Breast epithelium (tissue), 4 donors: ENCODE results near the gene TADA2B. TPM values are rescaled to one million over a fixed set of nuclear protein-coding genes. Genes with fewer than 3 reads are reported as not detected.

ENCODE experiments used
- DNase-seq, 2 donors: peaks; one replicate each; pipeline ENCODE4 v3.0.0-alpha.2; 2019; ENCODE audit warnings: low spot score in 2 of 2
- H3K27ac ChIP-seq, 2 donors: fragments of 200-600 bp; sonication (generic) in 1 of 2; one replicate each; pipeline ENCODE4 v1.5.1; 2016 to 2019; ENCODE audit warnings: mild to moderate bottlenecking in 1 of 2
- H3K27me3 ChIP-seq, 2 donors: fragments of 200-600 bp; sonication (generic) in 1 of 2; one replicate each; pipeline versions ENCODE4 v1.5.1 to v1.6.0; 2017 to 2019; ENCODE audit warnings: control low read depth in 1 of 2, mild to moderate bottlenecking in 1 of 2
- H3K36me3 ChIP-seq: fragments of 200-600 bp; one replicate; pipeline ENCODE4 v1.5.1; 2019
- H3K4me1 ChIP-seq, 2 donors: fragments of 200-600 bp; sonication (generic); one replicate each; pipeline ENCODE4 v1.5.1; 2016 to 2019; ENCODE audit warnings: control low read depth in 1 of 2
- H3K4me3 ChIP-seq, 3 donors: fragments of 200-600 bp; sonication (generic); 1 replicate in 2 of 3; 2 replicates in 1 of 3; pipeline ENCODE4 v1.5.1; 2016 to 2019; ENCODE audit warnings: mild to moderate bottlenecking in 3 of 3, moderate library complexity in 2 of 3
- H3K9me3 ChIP-seq, 2 donors: fragments of 200-600 bp; sonication (generic) in 1 of 2; one replicate each; pipeline ENCODE4 v1.5.1; 2016 to 2019; ENCODE audit warnings: control low read depth in 1 of 2
- CTCF ChIP-seq, 3 donors: fragments of 450-650 bp; IDR thresholded peaks; one replicate each; pipeline ENCODE4 v1.5.1; 2016 to 2017; ENCODE audit warnings: antibody characterized with exemption in 3 of 3, mild to moderate bottlenecking in 3 of 3, moderate library complexity in 3 of 3
- POLR2A ChIP-seq: fragments of 450-650 bp; IDR thresholded peaks from one replicate; pipeline ENCODE4 v1.6.1; 2016; ENCODE audit warnings: antibody characterized with exemption, mild to moderate bottlenecking, moderate library complexity
- POLR2AphosphoS5 ChIP-seq, 3 donors: sonication (generic); formaldehyde crosslinking; IDR thresholded peaks; one replicate each; pipeline ENCODE4 v1.6.1; 2017; ENCODE audit warnings: antibody characterized with exemption in 3 of 3
- intact Hi-C: fragments of 100-400 bp; cut with DNase I; formaldehyde crosslinking; loops from one replicate; pipeline ENCODE4 v1.15.1; 2023; ENCODE audit warnings: low total_unique reads
- total RNA-seq, 3 donors: library from RNA; depleted of rRNA; stranded (reverse); fragments of >200 nt; gene quantifications; one replicate each; pipeline ENCODE4 v1.1.0, GENCODE V29; 2016

The TADA2B gene
- total RNA-seq, 3 donors from 2014 or later, result 16.4 to 22.7 (median 17.8) TPM

GRCh38 chr4:7029921-7030320 lies 13.3 kb upstream of the TADA2B start:
- intact Hi-C loops, result no loop called here
- H3K4me3 ChIP-seq, result no peak overlapping the region
- H3K27ac ChIP-seq, result no peak overlapping the region
- TF ChIP-seq POLR2AphosphoS5 (IDR thresholded peaks at IDR 0.05) (no peak), POLR2A (no peak), CTCF (IDR thresholded peaks at IDR 0.05) (no peak)
- no peak for DNase-seq
- no peaks in the 10 kb centered on the region for H3K9me3 ChIP-seq
- no peaks in the 10 kb centered on the region for H3K4me1 ChIP-seq
- H3K27me3 ChIP-seq, result no peaks in the 10 kb centered on the region
- H3K36me3 ChIP-seq, result peaks cover 11% of the 10 kb centered on the region

- no peaks in the 10 kb centered on the region for H3K27me3 ChIP-seq
- no peak for DNase-seq
- intact Hi-C loops, result no loop called here
- peaks cover 11% of the 10 kb centered on the region for H3K36me3 ChIP-seq
- TF ChIP-seq POLR2A (no peak), CTCF (IDR thresholded peaks at IDR 0.05) (no peak), POLR2AphosphoS5 (IDR thresholded peaks at IDR 0.05) (no peak)
- no peaks in the 10 kb centered on the region for H3K9me3 ChIP-seq
- no peaks in the 10 kb centered on the region for H3K4me1 ChIP-seq
- H3K4me3 ChIP-seq, result no peak overlapping the region
- no peak overlapping the region for H3K27ac ChIP-seq
Observed at GRCh38 chr4:7030856-7031255, 12.3 kb upstream of the TADA2B start.

GRCh38 chr4:7031558-7032449 lies 11.4 kb upstream of the TADA2B start:
- H3K4me3 ChIP-seq, result no peak overlapping the region
- H3K27ac ChIP-seq, result no peak overlapping the region
- no peaks in the 10 kb centered on the region for H3K27me3 ChIP-seq
- H3K36me3 ChIP-seq, result peaks cover 11% of the 10 kb centered on the region
- TF ChIP-seq POLR2A (no peak), POLR2AphosphoS5 (IDR thresholded peaks at IDR 0.05) (no peak), CTCF (IDR thresholded peaks at IDR 0.05) (no peak)
- no peak for DNase-seq
- no peaks in the 10 kb centered on the region for H3K4me1 ChIP-seq
- H3K9me3 ChIP-seq, result no peaks in the 10 kb centered on the region
- intact Hi-C loops, result no loop called here

- Histone ChIP-seq H3K4me3 (no peak overlapping the region), H3K36me3 (peaks cover 11% of the 10 kb centered on the region), H3K27me3 (no peaks in the 10 kb centered on the region), H3K27ac (no peak overlapping the region), H3K4me1 (no peaks in the 10 kb centered on the region), H3K9me3 (no peaks in the 10 kb centered on the region)
- no peak for DNase-seq
- intact Hi-C loops, result no loop called here
- TF ChIP-seq CTCF (IDR thresholded peaks at IDR 0.05) (no peak), POLR2AphosphoS5 (IDR thresholded peaks at IDR 0.05) (no peak), POLR2A (no peak)
Observed at GRCh38 chr4:7032596-7032995, 10.6 kb upstream of the TADA2B start.

GRCh38 chr4:7034262-7035081 lies 8.7 kb upstream of the TADA2B start:
- Histone ChIP-seq H3K4me3 (no peak overlapping the region), H3K9me3 (no peaks in the 10 kb centered on the region), H3K27ac (peak overlapping the region; percentile 40 to 66), H3K4me1 (no peaks in the 10 kb centered on the region), H3K36me3 (peaks cover 11% of the 10 kb centered on the region), H3K27me3 (no peaks in the 10 kb centered on the region)
- intact Hi-C loops, result no loop called here
- DNase-seq, result no peak
- TF ChIP-seq POLR2A (no peak), CTCF (IDR thresholded peaks at IDR 0.05) (no peak), POLR2AphosphoS5 (IDR thresholded peaks at IDR 0.05) (no peak)
